Spinal cord (tissue), 10 donors: Measurements from ENCODE around the gene INIP. TPM values are rescaled to one million over a fixed set of nuclear protein-coding genes. Genes with fewer than 3 reads are reported as not detected.
A peak's percentile ranks its signal among the peaks of the same experiment; 100 is the strongest.

Source experiments
- DNase-seq, 6 donors: peaks; one replicate each; pipeline versions ENCODE4 v3.0.0 to v3.0.0-alpha.2; 2013 to 2015; ENCODE audit warnings: low spot score in 6 of 6, low read depth in 4 of 6
- H3K27ac ChIP-seq: one replicate; pipeline ENCODE4 v1.5.1; 2013; ENCODE audit warnings: low read depth, low read length, control low read depth
- H3K27me3 ChIP-seq: one replicate; pipeline ENCODE4 v1.6.1; 2013; ENCODE audit warnings: low read length; ENCODE audit not compliant: control insufficient read depth, insufficient read depth
- H3K36me3 ChIP-seq: one replicate; pipeline ENCODE4 v1.6.1; 2013; ENCODE audit warnings: low read length; ENCODE audit not compliant: control insufficient read depth, insufficient read depth
- H3K4me1 ChIP-seq: one replicate; pipeline ENCODE4 v1.6.1; 2013; ENCODE audit warnings: low read length; ENCODE audit not compliant: control insufficient read depth, insufficient read depth
- H3K4me3 ChIP-seq: one replicate; pipeline ENCODE4 v1.5.1; 2013; ENCODE audit warnings: low read depth, low read length, control low read depth
- H3K9me3 ChIP-seq: one replicate; pipeline ENCODE4 v1.6.1; 2013; ENCODE audit warnings: low read length; ENCODE audit not compliant: control insufficient read depth, insufficient read depth
- WGBS: methylation state at CpG from one replicate; pipeline ENCODE4 v1.1.5; 2013; ENCODE audit warnings: missing lambda C conversion rate; ENCODE audit not compliant: insufficient coverage; 5-methylcytosine and 5-hydroxymethylcytosine counted together
- polyA plus RNA-seq, 2 donors: library from polyadenylated mRNA; unstranded; fragments of 120-200 nt; gene quantifications; one replicate each; pipeline ENCODE4 v1.2.1, GENCODE V29; 2013; ENCODE audit not compliant: insufficient read length in 2 of 2
- total RNA-seq, 2 donors: library from RNA; depleted of rRNA in 1 of 2; stranded (reverse); fragments of 120-200 nt in 1 of 2; fragments of >200 nt in 1 of 2; gene quantifications; one replicate each; pipeline versions ENCODE4 v1.2.3 to v1.2.4, GENCODE V29; 2013 to 2014
- donor health status: healthy.

INIP gene
- total and polyA plus RNA-seq, 4 donors, result 25.2 to 29.0 (median 27.0) TPM

DNA sequence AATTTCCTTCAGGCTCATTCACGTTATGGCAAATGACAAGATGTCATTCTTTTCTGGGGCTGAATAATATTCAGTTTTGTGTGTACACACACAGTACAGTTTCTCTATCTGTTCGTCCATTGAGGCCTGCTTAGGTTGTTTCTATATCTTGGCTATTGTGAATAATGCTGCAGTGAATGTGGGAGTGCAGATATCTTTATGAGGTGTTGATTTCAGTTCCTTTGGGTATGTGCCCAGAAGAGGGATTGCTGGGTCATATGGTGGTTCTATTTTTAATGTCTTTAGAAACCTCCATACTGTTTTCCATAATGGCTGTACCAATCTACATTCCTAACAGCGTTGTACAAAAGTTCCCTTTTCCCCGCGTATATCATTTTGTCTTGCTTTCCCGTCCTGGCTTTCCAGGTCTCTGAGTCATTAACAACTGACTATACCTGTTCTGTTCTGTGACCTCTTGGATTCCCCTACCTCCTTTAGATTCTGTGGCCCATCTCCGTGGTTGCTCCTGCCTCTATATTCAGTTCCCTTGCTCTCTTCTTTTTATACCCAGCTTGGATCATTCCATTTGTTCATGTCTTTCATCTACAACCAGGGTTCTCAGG is 39.5 kb upstream of the INIP start:
- no peaks in the 10 kb centered on the region for H3K36me3 ChIP-seq
- no peaks in the 10 kb centered on the region for H3K27me3 ChIP-seq
- no peak overlapping the region for H3K4me3 ChIP-seq
- peaks cover 2% of the 10 kb centered on the region for H3K4me1 ChIP-seq
- no peak overlapping the region for H3K27ac ChIP-seq
- WGBS, result 94% methylated on average over 5 of the region's 7 CpGs
- DNase-seq, result peak in 1 of 6 donors; percentile 16
- H3K9me3 ChIP-seq, result no peaks in the 10 kb centered on the region

DNA sequence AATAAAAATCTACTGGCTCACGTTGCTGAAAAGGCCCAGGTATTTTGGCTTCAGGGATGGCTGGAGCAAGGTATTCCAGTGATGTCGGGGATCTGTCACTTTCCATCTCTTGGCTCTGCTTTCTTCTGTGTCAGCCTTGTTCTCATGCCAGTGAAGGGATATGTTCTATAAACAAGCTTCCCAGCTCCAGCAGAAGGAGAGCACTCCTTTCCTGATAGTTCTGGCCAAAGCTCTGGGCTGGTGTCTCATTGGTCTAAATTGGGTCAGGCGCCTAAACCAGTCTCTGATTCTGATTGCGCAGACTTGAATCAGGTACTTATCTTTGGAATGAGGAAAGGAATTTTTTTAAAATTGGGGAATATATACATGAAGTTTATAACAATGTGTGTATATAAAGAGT is 37.8 kb upstream of the INIP start:
- no peaks in the 10 kb centered on the region for H3K9me3 ChIP-seq
- peaks cover 13% of the 10 kb centered on the region for H3K4me1 ChIP-seq
- 44% methylated on average over 1 of the region's 4 CpGs for WGBS
- H3K27ac ChIP-seq, result no peak overlapping the region
- no peak overlapping the region for H3K4me3 ChIP-seq
- no peaks in the 10 kb centered on the region for H3K36me3 ChIP-seq
- no peaks in the 10 kb centered on the region for H3K27me3 ChIP-seq
- DNase-seq, result no peak

DNA sequence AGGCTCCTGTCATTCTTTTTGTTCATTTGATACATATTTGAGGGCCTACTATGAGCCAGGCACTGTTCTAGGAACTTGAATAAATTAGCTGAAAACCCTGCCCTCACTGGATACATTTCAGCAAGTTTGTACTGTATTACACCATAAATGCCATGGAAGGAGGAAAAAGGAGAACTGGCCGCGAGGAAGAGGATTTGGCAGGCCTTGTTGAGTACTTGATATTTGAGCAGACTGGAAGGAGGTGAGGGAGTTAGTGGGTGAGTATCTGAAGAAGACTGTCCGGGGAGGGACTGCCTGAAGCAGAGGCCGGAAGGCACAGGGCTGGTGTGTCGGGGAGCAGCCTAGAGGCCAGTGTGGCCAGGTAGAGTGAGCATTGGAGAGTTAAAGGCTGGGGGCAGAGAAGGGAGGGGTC is 37.1 kb upstream of the INIP start:
- Histone ChIP-seq H3K27me3 (no peaks in the 10 kb centered on the region), H3K4me3 (no peak overlapping the region), H3K4me1 (peaks cover 16% of the 10 kb centered on the region), H3K36me3 (no peaks in the 10 kb centered on the region), H3K27ac (no peak overlapping the region), H3K9me3 (no peaks in the 10 kb centered on the region)
- DNase-seq, result no peak
- WGBS, result 81% methylated on average over 5 of the region's 5 CpGs

DNA sequence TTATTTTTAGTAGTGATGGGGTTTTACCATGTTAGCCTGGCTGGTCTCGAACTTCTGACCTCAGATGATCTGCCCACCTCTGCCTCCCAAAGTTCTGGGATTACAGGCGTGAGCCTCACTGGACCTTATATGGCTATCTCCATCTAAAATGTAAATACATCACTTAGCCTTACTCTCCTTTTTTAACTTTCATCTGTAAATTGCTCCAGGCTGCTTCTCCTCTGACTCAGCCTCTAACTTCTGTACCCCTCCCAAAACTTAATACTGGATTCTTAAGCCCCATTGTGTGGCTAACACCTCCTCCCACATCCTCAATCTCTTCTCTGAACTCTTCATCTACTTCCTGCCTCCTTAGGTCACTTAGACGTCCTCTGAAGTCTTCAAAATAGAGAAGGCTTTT is 36.7 kb upstream of the INIP start:
- H3K9me3 ChIP-seq, result no peaks in the 10 kb centered on the region
- H3K4me3 ChIP-seq, result no peak overlapping the region
- 78% methylated on average over 3 of the region's 3 CpGs for WGBS
- no peak overlapping the region for H3K27ac ChIP-seq
- H3K4me1 ChIP-seq, result peaks cover 17% of the 10 kb centered on the region
- no peaks in the 10 kb centered on the region for H3K27me3 ChIP-seq
- DNase-seq, result no peak
- no peaks in the 10 kb centered on the region for H3K36me3 ChIP-seq

DNA sequence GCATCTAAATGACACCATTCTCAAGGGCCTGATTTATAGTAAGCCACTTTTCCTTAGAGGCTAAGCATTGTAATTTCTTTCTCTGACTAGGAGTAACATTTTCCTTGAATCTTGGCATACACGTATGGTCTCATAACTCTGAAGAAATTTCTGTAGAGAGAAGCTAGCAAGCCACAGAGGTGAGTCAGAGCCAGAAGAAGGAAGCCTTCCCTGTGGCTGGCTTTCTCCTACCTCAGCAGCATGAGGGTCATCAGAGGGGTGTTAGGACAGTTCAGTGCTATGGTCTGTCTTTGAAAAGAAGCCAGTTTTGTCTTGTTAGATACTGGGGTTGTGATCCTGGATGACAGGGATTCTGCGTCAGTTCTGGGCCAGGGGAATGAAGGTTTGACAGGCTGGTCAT is 35.8 kb upstream of the INIP start:
- 84% methylated on average over 1 of the region's 2 CpGs for WGBS
- Histone ChIP-seq H3K36me3 (no peaks in the 10 kb centered on the region), H3K27ac (no peak overlapping the region), H3K27me3 (no peaks in the 10 kb centered on the region), H3K9me3 (no peaks in the 10 kb centered on the region), H3K4me3 (no peak overlapping the region), H3K4me1 (peaks cover 17% of the 10 kb centered on the region)
- no peak for DNase-seq

DNA sequence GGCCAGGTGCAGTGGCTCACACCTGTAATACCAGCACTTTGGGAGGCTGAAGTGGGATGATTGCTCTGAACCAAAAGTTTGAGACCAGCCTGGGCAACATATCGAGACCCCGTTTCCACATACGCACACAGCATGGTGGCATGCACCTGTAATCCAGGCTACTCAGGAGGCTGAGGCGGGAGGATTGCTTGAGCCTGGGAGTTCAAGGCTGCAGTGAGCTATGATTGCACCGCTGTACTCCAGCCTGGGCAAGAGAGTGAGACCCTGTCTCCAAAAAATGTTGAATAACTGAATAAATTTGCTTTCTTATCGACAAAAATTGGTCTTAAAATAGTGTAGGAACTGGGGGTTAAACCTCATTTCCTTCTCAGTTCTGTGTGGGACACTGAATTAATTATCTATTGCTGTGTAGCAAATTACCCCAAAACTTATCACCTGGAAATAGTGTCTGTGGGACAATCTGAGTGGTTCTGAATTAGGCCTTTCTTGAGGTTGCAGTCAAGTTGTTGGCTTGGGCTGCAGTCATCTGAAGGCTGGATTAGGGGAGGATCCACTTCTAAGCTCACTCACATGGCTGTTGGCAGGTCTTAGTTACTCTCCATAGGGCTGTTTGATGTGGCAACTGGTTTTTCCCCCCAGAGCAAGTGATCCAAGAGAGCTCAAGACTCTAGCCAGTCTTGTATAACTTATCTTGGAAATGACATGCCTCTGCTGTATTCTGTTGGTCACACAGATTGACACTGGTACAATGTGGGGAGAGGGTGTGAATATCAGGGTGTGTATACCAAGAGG is 34.6 kb upstream of the INIP start:
- H3K4me1 ChIP-seq, result peaks cover 17% of the 10 kb centered on the region
- no peak overlapping the region for H3K27ac ChIP-seq

DNA sequence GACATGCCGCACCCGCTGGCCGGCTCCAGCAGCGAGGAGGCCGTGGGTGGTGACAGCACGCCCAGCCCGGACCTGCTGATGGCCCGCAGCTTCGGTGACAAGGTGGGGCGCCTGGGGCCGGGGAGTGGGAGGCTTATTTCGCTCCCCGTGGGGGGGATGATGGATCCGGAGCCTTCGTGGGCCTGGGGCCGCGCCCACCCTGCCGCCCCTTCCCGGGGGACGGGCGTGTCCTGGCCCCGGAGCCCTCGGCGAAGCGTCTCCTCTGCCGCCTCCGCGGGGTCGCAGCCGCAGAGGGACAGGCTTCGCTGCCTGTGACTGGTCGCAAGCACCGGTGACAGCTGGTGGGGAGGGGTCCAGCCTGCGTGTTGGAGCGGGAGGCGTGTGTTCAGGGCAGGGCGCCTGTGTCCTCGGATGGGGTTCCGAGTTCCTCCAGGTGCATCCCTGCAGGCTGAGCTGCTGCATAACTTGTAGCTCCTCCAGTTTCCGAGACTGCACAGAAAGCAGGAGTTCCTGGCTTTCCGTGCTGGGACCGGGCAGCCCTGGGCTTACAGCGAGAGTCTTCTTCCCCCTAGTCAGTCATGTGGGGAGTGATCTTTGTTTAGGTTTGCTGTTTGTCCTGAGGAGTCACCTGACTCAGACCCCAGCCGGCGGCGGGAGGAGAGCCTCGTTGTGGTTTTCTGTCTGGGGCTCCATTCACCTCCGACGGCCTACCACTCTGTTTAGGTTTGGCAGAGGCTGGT is 33.3 kb upstream of the INIP start:
- Histone ChIP-seq H3K27ac (peak overlapping the region; percentile 69), H3K9me3 (no peaks in the 10 kb centered on the region), H3K36me3 (no peaks in the 10 kb centered on the region), H3K27me3 (no peaks in the 10 kb centered on the region), H3K4me3 (peak overlapping the region; percentile 78), H3K4me1 (peaks cover 19% of the 10 kb centered on the region)
- peak in 4 of 6 donors; percentile 25 to 80 (median 52) for DNase-seq
- WGBS, result 0% methylated on average over 49 of the region's 49 CpGs

More for the DNA sequence above, 34.6 kb upstream of the INIP start:
- H3K27me3 ChIP-seq, result no peaks in the 10 kb centered on the region
- no peak for DNase-seq
- H3K9me3 ChIP-seq, result no peaks in the 10 kb centered on the region
- WGBS, result 100% methylated on average over 3 of the region's 6 CpGs
- no peak overlapping the region for H3K4me3 ChIP-seq
- H3K36me3 ChIP-seq, result no peaks in the 10 kb centered on the region

DNA sequence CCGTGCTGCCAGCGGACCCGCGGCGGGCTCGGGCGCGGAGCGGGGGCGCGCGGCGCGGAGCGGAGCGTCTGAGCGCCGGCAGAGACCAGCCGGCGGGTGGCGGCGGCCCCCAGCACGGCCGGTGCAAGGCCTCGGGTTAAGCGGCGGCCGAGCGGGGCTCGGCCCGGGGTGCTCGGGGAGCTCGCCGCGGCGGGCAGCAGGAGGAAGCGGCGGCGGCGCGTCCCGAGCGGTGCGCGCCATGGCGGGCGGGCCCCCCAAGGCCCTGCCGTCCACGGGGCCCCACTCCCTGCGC is 32.8 kb upstream of the INIP start:
- under 1% methylated on average over 50 of the region's 50 CpGs for WGBS
- Histone ChIP-seq H3K36me3 (no peaks in the 10 kb centered on the region), H3K27me3 (no peaks in the 10 kb centered on the region), H3K4me3 (peak overlapping the region; percentile 78), H3K27ac (no peak overlapping the region), H3K9me3 (no peaks in the 10 kb centered on the region), H3K4me1 (peaks cover 22% of the 10 kb centered on the region)
- no peak for DNase-seq

DNA sequence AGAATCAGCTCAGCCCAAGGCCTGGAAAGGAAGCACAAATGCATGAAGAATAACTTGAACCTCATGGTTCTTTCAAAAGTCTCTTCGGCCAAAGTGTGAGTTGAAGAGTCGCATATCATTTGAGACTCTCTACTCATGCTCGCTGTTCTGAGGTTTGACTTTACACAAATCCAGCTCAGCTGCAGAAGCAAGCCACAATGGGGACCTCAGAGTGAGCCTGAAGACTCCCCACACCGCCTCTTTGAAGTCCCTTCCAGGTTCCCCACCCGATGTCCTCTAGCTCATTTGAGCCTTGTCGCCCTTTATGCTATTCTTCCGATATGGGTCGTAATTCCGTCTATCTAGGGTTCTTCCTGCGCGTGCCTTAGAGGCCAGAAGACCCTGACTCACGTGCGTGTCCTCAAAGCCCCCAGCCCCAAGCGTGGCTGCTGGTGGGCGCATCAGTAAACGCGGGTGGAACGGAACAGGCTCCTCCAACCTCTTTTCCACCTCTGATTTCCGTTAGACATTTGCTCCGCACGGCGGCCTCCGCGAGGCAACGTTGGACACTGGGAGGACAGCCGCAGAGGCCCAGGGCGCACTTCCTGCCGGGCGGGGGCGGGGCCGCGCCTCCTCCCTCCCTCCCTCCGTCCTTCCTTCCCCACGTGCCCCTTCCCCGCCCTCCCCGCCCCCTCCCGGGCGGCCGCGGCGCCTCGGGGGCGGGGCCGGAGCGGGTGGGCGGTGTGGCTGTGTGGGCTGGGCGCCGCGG is 32.3 kb upstream of the INIP start, which contains the start of gene SNX30:
TSS of gene SNX30 (plus strand) at position 745 of the 748 bp plus-strand sequence. CDS start 242 bp downstream, outside the sequence.
- H3K27ac ChIP-seq, result peak within 1 kb of the TSS; percentile 79
- H3K4me3 ChIP-seq, result peak within 1 kb of the TSS; percentile 78
- H3K4me1 ChIP-seq, result peaks cover 22% of the 10 kb centered on the region
- no peaks in the 10 kb centered on the region for H3K9me3 ChIP-seq
- DNase-seq, result peak; percentile 74 to 97 (median 84)
- 5% methylated on average over 34 of the region's 49 CpGs for WGBS
- no peaks in the 10 kb centered on the region for H3K36me3 ChIP-seq
- H3K27me3 ChIP-seq, result no peaks in the 10 kb centered on the region
